Activated naive CD8-positive, alpha-beta T cell treated with anti-CD3 and anti-CD28 coated beads, Interleukin-2, amount 50 U/mL, for 16 hours (primary cell): Measurements from ENCODE around the gene PICK1.
"Not testable (repeated sequence)": the region's sequence is repeated elsewhere in the genome, so short reads cannot be mapped to it uniquely, and the experiment has no call there.

ENCODE experiments used
- DNase-seq: peaks from one replicate; pipeline ENCODE4 v3.0.0-alpha.2; 2020; ENCODE audit warnings: low read depth, low spot score

PICK1 gene

DNA sequence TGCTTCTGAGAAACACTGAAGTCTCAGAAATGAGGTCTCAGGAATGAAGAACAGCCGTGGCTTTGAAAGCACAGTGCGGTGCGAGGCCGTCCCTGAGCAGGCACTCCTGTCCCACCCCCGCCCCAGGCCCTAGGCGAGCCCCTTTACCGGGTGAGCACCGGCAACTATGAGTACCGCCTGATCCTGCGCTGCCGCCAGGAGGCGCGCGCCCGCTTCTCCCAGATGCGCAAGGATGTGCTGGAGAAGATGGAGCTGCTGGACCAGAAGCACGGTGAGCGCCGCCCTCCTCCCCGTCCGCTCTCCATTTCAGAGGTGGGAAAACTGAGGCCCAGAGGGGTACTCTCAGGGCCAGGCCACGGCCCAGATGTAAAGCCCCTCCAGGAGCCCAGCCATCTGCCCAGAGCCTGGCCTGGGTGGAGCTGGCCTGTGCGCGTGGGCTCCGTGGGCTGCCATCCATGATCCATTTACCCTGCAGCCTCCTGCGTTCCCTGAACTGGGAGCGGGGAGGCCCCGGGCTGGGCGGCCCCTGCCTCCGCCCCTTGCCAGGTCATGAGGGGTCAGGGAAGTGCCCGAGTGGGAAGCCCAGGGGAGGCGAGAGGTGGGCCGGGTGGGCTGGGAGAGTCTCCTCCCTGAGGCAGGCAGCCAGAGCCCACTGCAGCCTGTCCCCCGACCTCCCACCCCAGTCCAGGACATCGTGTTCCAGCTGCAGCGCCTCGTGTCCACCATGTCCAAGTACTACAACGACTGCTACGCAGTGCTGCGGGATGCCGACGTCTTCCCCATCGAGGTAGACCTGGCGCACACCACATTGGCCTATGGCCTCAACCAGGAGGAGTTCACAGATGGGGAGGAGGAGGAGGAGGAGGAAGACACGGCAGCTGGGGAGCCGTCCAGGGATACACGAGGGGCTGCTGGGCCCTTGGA is 17.2 kb downstream of the PICK1 start:
- no peak for DNase-seq

DNA sequence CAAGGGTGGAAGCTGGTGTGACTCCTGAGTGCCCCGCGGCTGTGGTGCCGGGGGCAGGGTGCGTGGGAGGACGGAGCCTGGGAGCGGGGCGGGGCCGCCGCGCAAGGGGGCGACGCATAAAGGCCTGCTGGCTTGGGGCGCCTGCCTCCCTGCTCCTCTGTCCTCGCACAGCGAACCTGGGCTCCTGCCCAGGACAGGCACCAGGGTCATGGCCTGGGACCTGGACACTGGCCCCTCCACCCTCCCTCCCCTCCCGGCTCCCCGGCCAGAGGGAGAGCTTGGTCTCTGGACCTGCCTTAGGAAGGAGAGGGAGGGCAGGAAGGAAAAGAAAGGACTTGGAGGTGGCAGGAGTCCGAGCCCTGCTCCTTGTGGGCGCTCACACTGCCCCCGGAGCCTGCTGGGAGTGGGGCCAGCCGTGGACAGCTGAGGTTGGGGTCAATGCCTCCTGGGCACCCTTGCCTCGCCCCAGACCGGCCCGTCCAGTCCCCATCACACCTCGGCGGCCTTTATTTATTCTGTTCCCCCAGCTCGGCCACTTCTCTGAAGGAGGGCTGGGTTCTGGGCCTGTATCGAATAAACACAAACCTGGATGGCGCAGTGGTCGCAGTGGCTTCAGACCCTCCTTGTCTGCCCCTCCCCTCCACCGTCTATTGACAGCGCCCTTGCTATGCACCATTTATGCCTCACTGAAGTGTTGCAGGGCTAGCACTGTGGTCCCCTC is 18.1 kb downstream of the PICK1 start:
- DNase-seq = no peak

DNA sequence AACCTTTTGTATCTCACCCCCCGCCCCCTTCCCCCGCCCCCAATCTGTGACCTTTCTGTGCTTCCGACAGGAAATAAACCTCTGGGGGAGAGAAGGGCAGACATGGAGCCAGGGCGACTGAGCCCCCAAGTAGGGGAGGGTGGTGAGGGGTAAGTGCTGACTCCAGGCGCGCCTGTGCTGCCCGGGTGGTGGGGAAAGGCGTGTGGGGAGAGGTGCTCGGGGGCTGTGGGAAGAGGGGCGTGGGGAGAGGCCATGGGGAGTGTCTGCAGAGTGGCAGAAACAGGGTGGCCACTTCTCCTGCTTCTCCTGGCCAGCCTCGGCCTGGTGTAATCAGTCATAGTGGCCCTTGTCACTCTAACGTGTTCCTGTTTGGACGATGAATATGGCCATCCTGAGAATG is 18.8 kb downstream of the PICK1 start:
- DNase-seq = no peak

DNA sequence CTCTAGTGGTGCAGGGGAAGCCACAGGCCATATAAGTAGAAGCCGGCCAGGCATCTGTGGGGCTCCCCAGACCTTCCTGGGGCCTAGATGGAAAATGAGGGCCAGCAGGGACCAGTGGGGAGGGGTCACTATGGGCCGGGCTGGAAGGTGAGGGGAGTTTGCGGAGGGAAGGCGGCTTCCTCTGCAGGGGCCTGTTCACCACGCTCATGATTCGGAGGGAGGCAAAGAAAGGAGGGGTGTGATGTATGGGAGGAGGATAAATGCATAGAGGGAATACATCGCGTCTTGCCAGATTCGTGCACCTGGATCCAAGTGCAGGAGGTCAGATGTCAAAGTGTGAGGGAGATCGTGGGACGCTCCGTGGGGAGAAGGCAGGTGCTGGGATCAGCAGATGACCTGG is 19.9 kb downstream of the PICK1 start:
- DNase-seq = no peak

DNA sequence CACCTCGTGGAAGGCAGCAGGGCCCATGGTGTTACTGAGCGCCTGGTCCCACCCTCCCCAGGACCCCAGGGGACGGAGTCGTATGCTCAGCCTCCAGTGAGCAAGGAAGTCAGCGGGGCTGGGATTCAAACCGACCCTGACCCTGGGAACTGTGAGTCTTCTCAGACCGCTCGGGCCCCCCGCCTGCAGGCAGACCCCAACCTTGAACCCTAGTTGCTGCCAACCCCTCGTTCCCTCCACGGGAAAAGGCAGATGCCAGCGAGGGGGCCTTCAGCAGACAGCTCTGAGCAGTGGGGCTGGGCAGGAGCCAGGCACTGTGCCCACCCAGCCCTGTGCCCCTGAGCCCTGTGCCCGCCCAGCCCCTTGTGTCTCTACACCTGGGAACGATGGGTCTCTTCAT is 20.4 kb downstream of the PICK1 start:
- DNase-seq = no peak

DNA sequence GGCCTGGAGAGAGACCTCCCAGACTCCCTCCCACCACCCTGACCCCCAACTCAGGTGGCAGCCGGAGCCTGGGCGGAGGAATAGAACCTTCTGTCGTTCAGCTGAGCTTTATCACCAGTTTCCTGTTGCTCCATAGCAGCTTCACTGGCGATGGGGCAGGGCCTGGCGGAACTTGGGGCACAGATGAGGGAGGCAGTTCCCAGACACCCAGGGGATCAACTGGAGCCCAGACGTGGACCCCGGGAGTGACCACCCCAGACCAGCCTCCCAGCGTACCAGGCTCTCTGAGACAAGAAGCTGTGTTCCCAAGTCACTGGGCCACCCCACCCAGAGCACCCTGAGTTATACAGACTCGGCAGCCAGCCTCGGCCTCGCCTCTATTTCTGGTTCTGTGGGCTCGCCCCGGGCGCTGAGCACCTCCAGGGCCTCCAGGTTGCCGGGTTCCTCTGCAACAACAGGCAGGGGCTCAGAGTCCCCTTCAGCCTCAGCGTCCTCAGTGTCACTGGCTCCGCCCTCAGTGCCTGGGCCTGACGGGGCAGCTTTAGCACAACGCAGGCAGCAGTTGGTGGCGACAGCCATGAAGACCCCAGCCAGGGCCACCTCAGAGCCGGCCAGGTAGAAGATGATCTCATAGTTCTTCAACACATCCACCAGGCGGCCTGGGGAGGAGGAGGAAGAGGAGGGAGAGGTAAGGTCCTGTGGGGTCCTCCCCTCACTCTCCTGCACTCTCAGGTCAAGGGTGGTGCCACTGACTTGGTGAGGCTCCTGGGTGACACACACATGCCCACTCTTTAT is 21.0 kb downstream of the PICK1 start:
- DNase-seq = no peak

DNA sequence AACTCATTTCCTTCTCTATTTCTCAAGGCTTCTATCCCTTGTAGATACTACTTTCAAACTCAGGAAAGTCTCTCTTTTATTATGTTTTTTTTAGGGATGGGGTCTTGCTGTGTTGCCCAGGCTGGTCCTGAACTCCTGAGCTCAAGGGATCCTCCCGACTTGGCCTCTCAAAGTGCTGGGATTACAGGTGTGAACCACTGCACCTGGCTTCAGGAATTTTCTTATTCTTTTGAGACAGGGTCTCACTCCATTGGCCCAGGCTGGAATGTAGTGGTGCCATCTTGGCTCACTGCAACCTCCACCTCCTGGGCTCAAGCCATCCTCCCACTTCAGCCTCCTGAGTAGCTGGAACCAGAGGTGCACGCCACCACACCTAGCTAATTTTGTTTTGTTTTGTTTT is 22.0 kb downstream of the PICK1 start:
- DNase-seq = not testable (repeated sequence)

DNA sequence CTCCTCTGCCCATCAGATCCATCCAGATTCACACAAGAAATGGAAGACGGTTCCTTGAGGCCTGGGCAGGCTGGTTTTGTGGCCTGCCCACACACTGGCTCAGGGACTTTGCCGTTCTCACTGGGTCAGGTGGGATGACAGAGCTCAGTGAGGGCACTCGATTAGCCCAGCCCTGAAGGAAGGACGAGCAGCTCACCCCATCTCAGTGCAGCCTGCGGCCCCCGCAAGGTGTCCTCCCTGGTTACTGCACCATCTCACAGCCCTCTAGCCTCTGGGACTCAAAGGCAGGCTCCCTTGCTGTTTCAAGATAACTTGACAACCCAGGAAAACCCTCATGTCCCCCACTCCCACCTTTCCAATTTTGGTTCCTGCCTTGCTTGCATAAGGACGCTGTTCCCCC is 22.6 kb downstream of the PICK1 start:
- DNase-seq = no peak

DNA sequence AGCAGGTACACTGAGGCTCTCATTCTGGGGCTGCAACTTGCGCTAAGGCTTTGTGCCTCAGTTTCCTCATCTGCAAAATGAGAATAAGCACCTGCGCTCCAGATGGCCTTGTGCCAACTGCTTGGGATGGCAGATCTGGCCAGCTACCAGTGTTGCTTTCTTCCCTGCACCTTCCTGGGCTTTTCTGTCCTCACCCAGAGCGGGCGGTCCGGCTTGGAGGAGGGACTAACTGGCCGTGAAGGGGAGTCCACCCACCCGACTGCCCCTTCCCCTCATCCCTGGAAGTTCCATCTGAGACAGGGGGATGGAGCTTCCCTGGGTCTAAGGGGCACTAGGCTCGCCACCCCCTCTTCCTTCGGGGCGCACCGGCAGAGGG is 23.3 kb downstream of the PICK1 start:
- no peak for DNase-seq

DNA sequence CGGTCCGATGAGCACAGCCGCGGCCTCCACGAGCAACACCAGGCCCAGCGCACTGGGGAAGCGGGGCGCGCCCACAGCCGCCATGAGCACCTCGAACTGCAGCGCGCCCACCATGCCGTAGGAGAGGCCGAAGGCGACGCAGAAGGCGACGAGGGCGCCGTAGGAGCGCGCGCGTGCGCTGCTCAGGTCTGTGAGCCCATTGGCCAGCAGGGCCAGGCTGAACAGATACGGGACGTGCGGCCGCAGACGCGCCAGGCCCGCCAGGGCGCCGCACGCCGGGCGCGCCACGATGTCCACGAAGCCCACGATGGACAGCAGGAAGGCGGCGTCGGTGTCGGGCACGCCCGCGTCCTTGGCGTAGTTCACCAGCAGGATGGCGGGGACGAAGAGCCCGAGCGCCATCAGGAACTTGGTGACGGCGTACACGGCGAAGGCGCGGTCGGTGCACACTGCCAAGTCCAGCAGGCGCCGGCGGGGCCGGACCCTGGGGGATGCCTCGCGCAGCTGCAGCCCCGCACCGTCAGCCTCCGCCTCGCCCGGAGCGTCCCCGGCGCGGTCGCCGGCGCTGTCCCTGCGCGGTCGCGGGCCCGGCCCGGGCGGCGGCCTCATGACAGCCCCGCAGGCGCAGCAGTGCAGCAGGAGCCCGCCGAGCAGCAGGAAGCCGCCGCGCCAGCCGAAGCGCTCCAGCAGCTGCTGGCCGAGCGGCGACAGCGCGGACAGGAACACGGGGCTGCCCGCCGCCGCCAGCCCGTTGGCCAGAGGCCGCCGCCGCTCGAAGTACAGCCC is 23.8 kb downstream of the PICK1 start:
- DNase-seq = no peak

DNA sequence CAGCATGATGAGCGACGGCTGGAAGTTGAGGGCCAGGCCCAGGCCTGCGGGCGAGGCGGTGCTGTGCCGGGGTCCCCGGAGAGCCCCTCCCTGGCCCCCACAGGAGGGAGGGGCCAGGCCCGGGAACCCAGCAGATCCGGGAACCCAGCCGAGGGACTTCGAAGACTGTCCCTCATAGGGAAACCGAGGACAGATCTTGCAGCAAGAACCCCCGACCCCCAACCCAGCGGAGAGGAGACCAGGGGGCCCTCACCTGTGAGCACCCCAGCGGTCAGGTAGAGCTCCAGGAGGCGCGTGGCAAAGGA is 24.4 kb downstream of the PICK1 start:
- DNase-seq = no peak

DNA sequence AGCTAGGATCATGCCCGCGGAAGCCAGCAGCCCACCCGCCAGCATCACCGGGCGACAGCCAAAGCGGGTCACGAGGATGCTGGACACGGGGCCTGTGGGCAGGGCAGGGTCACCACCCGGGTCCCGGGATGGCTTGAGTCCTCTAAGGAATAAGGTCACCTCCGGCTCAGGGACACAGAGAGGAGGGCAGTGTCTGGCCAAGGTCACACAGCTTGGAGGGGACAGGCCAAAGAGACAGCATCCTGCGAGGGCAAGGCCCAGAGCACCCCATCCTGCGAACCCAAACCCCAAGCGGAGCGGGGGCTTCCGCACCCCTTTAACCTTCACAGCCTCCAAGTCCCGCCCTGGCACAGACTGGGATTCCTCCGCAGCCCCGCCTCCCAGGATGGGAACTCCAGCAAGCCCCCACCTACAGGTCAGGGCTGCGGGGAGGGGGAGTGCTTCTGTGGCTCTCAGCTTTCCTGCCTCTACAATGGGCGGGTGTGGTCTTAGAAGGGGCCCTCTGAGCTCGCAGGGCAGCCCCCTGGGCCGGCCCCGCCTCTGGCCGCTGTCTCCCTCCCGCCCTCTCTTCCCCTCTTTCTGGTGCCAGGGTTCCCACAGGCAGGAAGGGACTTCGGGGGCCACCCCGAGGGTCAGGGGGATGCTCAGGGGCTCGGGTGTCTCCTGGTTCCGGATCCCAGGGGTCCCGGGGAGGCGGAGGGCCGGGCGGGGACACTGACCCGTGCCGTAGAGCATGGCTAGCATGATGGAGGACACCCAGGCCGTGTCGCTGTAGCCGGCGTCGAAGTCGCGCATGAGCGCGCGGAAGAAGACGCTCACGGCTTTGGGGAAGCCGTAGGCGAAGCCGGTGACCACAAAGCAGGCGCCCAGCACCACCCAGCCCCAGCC is 25.0 kb downstream of the PICK1 start:
- DNase-seq = no peak

DNA sequence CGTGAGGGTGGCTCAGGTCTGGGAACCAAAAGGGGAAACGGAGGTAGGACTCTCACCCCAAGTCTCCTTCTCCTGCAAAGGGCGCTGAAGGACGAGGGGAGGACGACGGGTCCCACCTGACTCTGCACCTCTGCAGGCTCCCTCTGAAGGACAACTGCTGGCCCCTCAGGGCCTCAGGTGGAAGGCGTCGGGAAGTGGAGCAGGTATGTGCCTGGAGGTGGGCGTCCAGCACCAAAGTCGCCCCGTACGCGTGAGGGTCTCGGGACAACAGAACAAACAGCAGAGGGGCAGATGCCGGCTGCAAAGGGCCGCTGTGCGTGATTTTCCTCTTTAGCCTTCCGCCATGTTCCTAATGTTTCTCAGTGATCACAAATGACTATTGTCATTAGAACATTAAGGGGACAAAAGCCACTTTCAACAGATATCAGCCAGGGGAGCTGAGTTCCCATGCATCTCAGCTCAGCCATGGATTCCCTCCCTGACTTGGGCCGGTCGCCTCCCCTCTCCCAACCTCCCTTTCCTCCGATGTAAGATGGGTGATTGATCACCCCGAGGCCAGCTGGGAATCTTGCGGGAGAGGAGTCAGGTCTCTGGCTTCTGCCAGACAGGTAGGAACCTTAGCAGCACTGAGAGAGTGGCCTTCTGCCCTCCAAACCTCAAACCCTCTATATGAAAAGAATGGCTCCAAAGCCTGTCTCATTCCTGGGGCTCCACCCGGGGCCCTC is 25.9 kb downstream of the PICK1 start:
- DNase-seq = no peak

DNA sequence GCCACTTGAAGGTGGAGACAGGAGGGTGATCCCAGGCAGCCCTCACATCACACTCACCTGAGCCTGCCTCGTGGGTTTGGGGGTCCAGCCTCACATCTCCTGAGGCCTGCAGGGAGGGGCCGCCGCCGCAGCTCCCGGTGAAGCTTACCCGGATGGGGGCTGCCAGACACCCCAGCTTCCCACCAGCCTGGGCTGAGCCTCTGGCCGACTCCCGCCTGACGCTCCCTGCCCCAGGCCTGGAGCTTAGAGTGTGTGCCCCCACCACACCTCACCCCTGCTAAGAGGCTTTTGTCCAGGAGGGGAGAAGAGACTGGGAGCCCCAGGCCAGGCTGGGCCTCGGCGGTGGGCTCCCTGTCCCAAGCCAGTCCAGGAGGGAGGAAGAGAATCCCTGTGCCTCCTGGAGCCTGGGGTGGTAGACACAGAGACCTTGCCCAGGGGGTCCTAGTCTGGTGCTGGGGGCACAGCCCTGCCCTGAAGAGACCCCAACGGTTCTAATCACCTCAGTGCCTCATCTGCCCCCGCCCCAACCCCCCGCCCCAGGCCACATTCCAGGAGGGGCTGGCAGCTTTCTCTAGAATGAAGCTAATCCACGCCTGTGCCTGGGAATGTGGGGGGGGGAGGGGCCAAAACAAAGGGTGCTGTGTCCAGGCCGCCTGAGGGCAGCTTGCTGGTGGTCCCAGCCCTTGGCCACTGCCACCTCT is 26.9 kb downstream of the PICK1 start, which contains the start of gene SLC16A8:
SLC16A8 (minus strand) TSS at position 254 of the 701 bp plus-strand sequence. CDS start 1,311 bp downstream, outside the sequence.
- DNase-seq = no peak

DNA sequence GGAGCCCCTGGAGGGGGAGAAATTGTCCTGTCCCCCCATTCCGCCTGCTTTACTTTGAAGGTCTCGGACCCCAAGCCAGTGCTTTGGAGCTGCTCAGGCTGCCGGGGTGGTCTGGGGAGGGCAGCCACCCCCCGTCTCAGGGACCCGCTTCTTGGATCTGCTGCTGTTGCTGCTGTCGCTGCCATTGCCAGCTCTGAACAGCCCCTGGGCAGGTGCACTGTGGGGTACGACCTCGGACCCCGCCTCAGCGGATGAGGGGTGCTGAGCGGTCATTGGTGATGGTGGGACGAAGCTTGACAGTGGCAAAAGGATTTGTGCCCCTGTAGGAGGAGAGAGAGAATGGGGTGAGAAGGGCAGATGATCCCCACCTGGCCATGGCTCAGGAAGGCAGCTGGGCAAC is 27.9 kb downstream of the PICK1 start:
- DNase-seq = no peak

DNA sequence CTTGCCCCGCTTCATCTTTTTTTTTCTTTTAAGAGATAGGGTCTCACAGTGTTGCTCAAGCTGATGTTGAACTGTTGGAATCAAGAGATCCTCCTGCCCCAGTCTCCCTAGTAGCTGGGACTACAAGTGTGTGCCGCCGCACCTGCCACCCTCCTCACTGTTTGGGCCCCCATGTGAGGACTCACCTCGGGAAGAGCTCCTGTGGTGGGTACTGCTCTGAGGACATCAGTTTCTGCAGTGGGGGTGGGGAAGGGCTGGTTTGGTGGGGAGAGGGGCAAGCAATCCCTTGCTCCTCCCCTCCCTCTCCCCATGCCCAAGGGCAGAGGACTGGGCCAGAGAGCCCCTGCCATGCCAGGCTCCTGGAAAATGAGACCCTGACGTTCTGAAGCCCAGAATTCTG is 28.3 kb downstream of the PICK1 start:
- DNase-seq = no peak

DNA sequence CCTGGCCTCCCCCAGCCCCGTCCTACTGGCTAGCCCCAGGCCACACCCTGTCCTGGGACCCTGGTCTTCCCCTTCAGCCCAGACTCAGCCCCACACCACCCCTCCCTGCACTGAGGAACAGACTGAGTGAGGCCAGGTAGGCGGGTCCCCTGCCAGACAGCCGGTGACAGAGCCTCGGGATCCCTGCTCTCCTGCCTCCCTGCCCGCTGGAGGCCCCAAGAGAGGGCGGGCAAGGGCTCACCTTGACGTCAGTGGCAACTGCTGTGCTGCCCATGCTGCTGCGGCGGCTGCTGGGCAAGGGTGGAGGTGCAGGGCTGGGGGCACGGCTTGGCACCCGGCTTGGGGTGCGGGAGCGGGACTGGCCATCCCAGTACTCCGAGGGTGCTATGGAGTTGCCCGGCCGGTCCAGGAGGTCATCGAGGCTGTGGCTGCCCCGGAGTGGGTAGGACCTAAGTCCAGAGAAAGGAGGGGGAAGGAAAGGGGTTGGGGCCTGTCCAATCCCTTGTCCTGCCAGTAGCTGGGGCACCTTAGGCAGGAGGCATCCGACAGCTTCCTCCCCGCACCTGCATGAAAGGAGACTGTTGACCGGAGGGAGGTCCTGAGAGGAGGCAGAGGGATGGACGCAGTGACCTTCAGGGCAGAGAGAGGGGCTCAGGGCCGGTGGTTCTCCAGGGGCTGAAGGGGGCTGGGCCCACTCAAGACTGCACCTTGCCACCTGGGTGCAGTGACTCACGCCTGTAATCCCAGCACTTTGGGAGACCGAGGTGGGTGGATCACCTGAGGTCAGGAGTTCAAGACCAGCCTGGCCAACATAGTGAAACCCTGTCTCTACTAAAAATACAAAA is 29.0 kb downstream of the PICK1 start:
- no peak for DNase-seq

DNA sequence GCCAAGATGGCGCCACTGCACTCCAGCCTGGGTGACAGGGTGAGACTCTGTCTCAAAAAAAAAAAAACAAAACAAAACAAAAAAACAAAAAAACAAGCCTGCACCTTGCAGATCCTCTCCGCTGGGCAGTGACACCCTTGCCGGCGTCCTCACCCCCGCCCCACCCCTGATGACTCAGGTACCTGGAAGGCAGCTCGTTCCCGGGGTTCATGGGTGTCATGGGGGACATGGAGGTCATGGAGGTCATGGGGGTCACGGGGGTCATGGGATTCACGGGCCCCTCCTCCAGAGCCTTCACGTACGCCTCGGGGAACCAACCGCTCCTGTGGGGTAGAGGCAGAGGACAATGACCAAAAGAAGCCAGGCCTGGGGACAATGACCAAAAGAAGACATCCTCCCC is 29.7 kb downstream of the PICK1 start:
- no peak for DNase-seq
